CD4-positive, alpha-beta T cell treated with Interleukin-6 for 4 hours (primary cell): ENCODE data around the gene IFI44L.

Experiments
- DNase-seq: peaks from one replicate; pipeline ENCODE4 v3.0.0-alpha.2; 2020; ENCODE audit warnings: mixed read lengths

Gene IFI44L

DNA sequence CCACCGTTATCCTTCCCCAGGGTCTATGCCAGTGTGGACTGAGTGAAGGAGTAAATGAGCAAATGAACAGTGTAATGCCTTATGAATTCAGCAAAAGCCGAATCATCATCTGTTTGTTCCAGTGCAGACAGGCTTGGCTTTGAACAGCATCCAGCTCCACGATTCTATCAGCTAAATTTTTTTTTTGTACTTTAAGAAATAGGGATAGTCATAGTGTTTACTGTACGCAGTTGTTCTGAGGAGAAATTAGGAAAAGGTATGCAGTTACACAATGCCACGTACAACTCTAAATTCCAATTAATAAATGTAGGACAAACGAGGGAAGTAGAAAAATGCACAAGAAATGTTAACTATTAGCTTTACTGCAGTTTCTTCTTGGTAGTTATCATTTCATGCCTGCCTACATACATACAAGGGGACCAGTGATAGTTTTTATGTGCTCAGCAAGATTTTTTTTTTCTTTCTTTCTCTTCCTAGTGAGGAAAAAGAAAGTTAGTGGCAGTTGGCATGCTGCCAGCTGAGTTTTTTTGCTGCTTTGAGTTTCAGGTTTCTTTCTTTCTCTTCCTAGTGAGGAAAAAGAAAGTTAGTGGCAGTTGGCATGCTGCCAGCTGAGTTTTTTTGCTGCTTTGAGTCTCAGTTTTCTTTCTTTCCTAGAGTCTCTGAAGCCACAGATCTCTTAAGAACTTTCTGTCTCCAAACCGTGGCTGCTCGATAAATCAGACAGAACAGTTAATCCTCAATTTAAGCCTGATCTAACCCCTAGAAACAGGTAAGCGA, at the start of gene IFI44L:
TSS of gene IFI44L (plus strand) at position 646 of the 777 bp plus-strand sequence. CDS start 7,468 bp downstream, outside the sequence.
- peak; percentile 80 for DNase-seq

DNA sequence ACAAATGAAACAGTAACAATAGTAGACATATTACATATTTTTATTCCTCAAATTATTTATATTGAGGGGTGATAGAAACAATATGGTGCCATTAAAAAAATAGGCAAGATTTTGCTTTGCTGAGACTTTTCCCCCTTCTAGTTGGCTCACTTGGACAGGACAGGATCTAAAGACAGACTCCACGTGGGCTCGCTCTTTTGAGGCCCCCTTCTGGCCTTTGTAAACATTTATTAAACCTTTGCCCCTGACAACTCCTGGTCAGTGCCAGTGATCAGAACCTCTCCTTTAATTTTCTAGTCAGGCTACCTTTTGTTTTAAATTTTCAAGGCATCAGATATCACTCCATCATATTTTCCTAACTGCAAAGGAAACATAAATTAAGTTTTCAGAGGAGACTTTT, 49.7 kb upstream of the IFI44L start:
- DNase-seq: no peak

DNA sequence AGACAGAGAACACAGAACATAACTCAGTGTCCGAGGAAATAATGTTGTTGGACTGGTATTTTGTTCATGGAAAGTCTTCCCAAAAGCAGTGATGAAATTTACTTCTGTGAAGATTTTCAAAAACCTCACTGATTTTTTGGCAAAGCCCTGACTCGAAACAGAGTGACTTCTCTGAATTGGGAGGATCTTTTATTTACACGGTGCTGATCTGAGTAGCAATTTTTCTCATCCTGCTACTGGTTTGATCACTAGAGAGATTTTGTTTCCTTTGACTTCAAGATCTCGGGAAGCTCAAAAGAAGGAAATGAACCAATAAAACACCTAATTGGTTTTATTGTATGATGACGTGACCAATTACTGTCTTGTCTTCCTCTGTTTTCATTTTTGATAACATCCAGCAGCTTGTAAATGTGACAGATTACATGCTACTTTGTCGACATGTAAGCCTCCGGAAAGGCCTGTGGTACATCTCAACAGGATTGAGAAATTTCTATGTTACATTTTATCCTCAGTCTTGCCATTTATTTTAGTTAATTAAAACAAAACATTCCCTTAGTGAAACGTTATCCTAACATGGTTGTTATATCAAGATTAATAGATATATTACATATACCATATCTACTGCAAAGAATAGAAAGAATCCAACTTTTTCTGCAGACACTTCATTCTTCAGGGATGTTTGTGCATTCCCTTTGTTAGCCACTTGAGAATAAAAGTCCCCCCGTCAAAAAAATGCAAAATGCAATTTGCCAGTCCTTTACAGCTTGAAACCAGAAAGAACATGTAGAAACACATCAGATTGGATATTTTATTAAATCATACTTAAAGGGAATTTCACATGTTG, 42.8 kb upstream of the IFI44L start:
- no peak for DNase-seq

- DNase-seq: no peak
Measured at GRCh38 chr1:78586572-78586971, 33.7 kb upstream of the IFI44L start.

- DNase-seq: no peak
Measured at GRCh38 chr1:78587211-78587610, 33.0 kb upstream of the IFI44L start.

GRCh38 chr1:78591971-78592370, 28.3 kb upstream of the IFI44L start:
- DNase-seq: no peak

GRCh38 chr1:78599294-78599693, 21.0 kb upstream of the IFI44L start:
- DNase-seq: no peak

GRCh38 chr1:78601068-78601467, 19.2 kb upstream of the IFI44L start:
- DNase-seq: no peak

DNA sequence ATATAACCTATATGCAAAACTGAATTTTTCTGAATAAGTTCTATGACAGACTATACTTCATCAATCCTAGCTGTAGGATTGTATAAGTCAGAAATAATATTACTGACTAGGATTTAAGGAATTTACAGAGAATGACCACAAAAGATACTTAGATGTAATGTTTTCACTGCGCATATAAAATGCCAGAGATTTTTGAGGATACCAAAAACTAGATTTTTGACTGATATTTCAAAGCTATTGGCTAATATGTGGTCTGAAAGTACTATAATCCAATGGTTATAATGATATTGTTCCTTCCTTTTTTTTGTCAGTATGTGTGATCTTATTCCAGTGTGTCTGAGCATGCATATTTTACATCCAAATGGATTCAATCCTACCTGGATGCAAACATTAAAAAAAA, 17.0 kb upstream of the IFI44L start:
- DNase-seq: no peak

GRCh38 chr1:78604643-78605042, 15.6 kb upstream of the IFI44L start:
- DNase-seq: no peak

DNA sequence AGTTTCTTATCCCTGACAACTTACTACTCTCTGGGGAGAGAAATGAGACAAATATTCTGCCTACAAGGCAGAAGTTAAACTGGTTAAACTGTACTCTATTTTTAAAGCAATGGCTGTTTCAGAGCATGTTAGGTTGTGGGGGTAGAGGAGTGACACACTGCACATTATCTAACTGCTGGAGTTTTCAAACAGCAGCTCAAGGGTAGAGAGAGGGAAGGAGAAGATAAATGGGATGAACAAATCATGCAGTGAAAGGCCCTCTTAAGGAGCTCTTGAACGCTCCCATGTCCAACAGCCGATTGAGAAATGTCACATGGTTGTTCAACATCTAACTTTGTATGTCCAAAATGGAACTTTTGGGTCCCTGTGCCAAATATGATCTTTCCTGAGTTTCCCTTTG, 14.0 kb upstream of the IFI44L start:
- no peak for DNase-seq

- no peak for DNase-seq
Measured at GRCh38 chr1:78607334-78607927, 12.8 kb upstream of the IFI44L start.

DNA sequence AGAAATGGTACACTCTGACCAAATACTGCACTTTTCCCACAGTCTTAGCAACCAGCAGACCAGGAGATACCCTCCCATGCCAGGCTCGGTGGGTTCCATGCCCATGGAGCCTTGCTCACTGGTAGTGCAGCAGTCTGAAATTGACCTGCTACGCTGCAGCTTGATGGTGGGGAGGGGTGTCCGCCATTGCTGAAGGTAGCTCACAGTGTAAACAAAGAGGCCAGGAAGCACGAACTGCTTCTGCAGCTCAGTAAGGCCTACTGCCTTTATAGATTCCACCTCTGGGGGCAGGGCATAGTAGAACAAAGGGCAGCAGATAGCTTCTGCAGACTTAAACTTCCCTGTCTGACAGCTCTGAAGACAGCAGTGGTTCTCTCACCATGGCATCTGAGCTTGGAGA, 12.3 kb upstream of the IFI44L start:
- no peak for DNase-seq

- peak; percentile 66 for DNase-seq
Measured at GRCh38 chr1:78617615-78618026, 2.6 kb upstream of the IFI44L start.

DNA sequence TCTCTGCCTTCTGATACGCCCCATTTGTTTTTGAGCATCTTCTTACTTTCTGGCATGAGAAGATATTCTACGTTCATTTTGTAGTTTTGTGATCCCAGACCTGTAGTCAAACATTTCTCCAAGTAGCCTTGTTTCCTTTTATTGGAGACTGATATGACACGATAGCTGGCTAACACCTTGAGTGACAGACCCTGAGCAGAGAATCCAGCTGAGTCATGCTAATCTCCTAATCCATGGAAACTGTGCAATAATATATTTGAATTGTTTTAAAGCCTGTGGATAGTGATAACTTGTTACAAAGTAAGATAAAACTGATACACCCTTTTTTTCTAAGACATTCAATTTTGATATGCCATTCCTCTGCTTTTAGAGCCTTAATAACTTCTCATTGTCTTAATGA, 1.2 kb upstream of the IFI44L start:
- no peak for DNase-seq

DNA sequence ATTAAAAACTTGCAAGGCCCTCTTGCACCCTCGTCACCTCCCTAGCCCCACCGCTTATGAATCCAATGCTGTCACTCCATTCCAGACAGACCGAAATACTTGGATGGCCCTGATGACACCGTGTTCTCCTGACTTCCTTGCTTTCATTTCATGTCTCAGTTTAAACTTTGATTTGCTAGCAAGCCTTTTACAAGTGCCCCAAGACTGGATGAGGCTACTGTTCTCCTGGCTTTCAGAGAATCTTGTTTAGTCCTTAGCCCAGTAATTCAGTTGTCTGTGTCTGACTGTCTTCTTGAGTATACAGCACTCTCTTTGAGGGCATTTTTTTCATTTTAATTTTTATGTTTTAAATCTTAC, 824 bp upstream of the IFI44L start:
- DNase-seq: no peak

- no peak for DNase-seq
Measured at GRCh38 chr1:78620666-78621065, 418 bp downstream of the IFI44L start.

- DNase-seq: no peak
Measured at GRCh38 chr1:78622548-78622947, 2.3 kb downstream of the IFI44L start.

GRCh38 chr1:78624035-78624434, 3.8 kb downstream of the IFI44L start:
- DNase-seq: no peak

DNA sequence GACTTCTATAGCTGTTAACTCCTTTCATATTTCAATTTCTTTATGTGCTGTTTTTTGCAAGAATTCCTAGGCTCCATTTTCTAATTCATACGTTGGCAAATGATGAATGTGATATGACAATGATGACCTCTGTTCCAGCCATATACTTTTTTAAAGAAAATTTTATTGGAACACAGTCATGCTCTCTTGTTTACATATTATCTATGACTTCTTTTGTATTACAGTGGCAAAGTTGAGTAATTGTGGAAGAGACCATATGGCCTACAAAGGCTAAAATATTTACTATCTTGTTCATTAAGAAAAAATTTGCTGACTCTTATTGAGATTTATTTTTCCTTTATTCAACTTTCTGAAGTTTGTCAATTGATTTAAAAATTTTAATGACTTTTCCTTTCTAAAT, 7.1 kb downstream of the IFI44L start:
- no peak for DNase-seq

GRCh38 chr1:78630600-78630999, 10.4 kb downstream of the IFI44L start:
- no peak for DNase-seq

DNA sequence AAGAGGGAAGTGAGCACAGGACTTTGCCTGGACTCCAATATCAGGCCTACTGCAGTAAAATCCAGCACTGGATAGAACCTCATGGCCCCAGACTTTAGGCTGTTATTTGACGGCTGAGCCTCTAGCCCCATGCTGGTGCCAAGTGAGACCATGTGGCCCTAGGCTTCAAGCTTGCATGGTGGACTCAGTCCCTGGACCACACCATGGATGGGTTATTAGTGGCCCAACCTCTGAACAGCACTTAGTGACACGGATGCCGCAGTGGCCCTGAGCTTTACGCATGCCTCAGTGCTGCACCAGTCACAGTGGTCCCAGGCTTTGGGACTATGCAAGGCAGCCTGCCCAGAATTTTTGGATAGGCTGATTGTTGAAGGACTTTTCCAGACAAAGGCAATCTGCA, 13.0 kb downstream of the IFI44L start:
- DNase-seq: no peak

DNA sequence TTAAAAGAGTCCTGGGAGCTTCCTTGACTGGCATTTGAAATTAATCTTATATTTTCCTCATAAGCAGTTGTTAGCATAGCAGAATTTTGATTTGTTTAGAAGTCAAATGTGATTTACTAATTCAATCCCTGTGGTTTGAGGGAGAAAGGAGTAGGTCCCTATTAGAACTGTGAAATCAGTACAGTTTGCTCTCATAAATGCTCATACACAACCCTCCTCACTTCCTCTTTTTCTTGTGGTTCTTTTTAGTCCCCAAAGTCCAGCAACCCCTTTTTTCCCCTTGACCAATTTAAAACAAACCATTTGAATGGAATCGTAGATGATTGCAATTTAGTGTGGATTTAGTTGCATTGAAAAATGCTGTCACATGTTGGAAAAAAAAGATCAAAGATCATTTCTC, 20.2 kb downstream of the IFI44L start:
- no peak for DNase-seq

- DNase-seq: no peak
Measured at GRCh38 chr1:78641558-78641957, 21.3 kb downstream of the IFI44L start.
